ENCODE data around the gene ZNF488.

Gene ZNF488

GRCh38 chr10:47384148-47384921 lies at the start of gene ZNF488:
ZNF488 (minus strand) TSS chr10:47384293; CDS start chr10:47368829, 15,464 bp downstream.
- in situ Hi-C loops (cut with HindIII; ENCODE audit: low sequenced_read_pairs): no loop called here

DNA sequence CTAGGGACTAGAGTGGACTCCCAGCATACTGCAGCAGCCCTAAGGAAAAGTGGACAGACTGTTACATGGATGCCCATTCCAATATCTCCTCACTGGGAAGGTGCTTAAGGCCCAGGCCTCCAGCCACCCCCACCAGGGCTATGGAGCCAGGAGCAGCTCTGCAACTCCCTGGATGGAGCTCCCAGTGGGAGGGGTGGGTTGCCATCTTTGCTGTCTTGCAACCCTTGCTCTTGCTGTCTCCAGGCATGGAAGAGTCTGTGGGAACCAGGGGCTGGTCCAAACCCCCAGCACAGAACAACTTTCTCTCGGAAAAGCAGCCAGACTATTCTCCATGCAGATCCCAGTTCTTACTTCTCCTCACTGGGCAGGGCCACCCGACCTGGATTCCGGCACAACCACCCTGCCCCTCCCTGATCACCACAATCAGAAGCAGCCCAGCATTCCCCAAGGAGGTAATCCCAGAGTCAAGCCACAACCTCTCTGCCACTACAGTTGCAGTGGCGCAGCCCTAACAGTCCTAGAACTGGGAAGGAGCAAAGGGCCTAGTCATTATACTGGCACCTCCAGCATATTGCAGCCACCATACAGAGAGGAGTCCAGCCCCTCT lies 41.8 kb upstream of the ZNF488 start:
- no peak for DNase-seq (ENCODE audit: low read depth)
- no peak overlapping the region for H3K4me3 ChIP-seq (ENCODE audit: low read depth, low read length)
- TF ChIP-seq CTCF (IDR thresholded peaks at IDR 0.05; ENCODE audit: low read depth, low read length, missing control alignments): no peak
- in situ Hi-C loops (cut with HindIII; ENCODE audit: low sequenced_read_pairs): no loop called here

More at GRCh38 chr10:47384148-47384921, at the start of gene ZNF488:
- no peak for TF ChIP-seq CTCF (IDR thresholded peaks at IDR 0.05; ENCODE audit: low read depth, low read length, missing control alignments)
- peak within 1 kb of the TSS; percentile 75 for H3K4me3 ChIP-seq (ENCODE audit: low read depth, low read length)
- DNase-seq (ENCODE audit: low read depth): peak; percentile 19

GRCh38 chr10:47424231-47424630 lies 40.1 kb upstream of the ZNF488 start:
- DNase-seq (ENCODE audit: low read depth): no peak
- in situ Hi-C loops (cut with HindIII; ENCODE audit: low sequenced_read_pairs): no loop called here

DNA sequence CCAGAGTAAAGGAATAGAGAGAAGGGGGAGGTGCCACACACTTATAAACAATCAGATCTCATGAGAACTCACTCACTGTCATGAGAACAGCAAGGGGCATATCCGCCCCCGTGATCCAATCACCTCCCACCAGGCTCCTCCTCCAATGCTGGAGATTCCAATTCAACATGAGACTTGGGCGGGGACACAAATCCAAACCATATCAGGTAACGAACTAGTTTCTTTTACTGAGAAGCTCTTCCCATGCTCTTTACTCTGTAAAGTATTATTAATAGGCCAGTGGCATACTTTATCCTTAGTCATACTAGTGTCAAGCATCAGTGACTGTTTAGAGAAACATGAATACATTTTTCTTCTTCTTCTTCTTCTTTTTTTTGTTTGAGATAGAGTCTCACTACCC lies 39.4 kb upstream of the ZNF488 start:
- in situ Hi-C loops (cut with HindIII; ENCODE audit: low sequenced_read_pairs): no loop called here
- no peak for TF ChIP-seq CTCF (IDR thresholded peaks at IDR 0.05; ENCODE audit: low read depth, low read length, missing control alignments)
- H3K4me3 ChIP-seq (ENCODE audit: low read depth, low read length): no peak overlapping the region
- DNase-seq (ENCODE audit: low read depth): no peak

More at GRCh38 chr10:47424231-47424630, 40.1 kb upstream of the ZNF488 start:
- H3K4me3 ChIP-seq (ENCODE audit: low read depth, low read length): no peak overlapping the region
- TF ChIP-seq CTCF (IDR thresholded peaks at IDR 0.05; ENCODE audit: low read depth, low read length, missing control alignments): no peak

GRCh38 chr10:47421057-47421952 lies 37.2 kb upstream of the ZNF488 start:
- peak; percentile 74 for DNase-seq (ENCODE audit: low read depth)
- no peak overlapping the region for H3K4me3 ChIP-seq (ENCODE audit: low read depth, low read length)
- in situ Hi-C loops (cut with HindIII; ENCODE audit: low sequenced_read_pairs): no loop called here
- TF ChIP-seq CTCF (IDR thresholded peaks at IDR 0.05; ENCODE audit: low read depth, low read length, missing control alignments): no peak
